Activated CD4-positive, alpha-beta T cell treated with anti-CD3 and anti-CD28 coated beads for 4 hours (primary cell): ENCODE data around the gene ZNF507.
"Not testable (repeated sequence)": the region's sequence is repeated elsewhere in the genome, so short reads cannot be mapped to it uniquely, and the experiment has no call there.

Experiments
- DNase-seq, 2 donors: peaks; one replicate each; pipeline ENCODE4 v3.0.0-alpha.2; 2020

Gene ZNF507

DNA sequence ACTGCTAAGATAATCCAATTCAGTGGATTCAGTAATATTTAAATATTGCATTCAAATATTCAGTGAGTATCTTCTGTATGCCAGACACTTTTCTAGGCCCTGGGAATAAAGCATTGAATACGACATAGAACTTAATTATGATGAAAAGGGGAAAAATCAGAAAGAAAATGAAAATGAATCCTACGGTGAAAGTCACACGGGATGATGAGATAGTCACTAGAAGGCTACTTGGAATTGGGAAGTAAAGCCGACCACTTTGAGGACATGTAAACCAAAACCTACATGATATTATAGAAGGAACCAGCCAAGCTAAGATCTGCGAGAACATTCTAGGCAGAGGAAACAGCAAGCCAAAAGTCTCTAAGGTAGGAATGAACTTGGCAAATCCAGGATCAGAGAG lies 70.3 kb downstream of the ZNF507 start:
- DNase-seq, result no peak

DNA sequence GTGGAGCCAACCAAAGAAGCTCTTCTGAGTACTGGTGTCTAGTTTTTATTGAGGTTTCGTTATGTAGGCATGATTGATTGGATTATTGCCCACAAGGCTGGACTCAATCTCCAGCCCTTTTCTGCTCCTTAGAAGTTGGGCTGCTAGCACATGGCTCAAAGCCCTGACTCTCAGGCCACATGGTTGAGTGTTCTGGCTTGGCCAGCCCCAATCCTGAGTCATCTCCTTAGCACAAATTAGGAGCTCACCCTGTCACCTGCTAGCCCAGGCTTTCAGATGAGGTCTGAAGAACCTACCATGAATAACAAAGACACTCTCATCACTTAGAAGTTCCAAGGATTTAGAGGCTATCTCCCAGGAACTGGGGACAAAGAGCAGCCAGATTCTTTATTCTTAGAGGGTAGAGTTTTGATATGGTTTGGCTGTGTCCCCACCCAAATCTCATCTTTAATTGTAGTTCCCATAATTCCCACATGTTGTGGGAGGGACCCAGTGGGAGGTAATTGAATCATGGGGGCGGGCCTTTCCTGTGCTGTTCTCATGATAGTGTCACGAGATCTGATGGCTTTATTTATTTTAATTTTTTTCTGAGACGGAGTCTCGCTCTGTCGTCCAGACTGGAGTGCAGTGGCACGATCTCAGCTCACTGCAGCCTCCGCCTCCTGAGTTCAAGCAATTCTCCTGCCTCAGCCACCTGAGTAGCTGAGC lies 71.5 kb downstream of the ZNF507 start:
- DNase-seq, result no peak

DNA sequence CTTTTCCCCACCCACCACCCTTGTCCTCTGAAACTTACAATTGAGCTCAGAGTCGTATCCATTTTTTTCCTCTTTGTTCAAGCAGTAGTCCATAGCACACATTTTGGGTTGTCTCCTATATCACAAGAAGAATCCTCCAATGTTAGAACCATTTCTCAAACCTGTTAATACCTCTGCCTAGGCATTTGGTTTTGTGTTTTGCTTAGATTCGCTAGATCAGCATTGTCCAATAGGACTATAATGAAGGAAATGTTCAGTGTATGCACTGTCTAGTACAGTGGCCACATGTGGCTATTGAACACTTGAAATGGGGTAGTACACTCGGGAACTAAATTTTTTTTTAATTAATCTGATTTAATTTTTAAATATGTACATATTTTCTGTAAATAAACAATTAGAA lies 72.7 kb downstream of the ZNF507 start:
- DNase-seq, result no peak

DNA sequence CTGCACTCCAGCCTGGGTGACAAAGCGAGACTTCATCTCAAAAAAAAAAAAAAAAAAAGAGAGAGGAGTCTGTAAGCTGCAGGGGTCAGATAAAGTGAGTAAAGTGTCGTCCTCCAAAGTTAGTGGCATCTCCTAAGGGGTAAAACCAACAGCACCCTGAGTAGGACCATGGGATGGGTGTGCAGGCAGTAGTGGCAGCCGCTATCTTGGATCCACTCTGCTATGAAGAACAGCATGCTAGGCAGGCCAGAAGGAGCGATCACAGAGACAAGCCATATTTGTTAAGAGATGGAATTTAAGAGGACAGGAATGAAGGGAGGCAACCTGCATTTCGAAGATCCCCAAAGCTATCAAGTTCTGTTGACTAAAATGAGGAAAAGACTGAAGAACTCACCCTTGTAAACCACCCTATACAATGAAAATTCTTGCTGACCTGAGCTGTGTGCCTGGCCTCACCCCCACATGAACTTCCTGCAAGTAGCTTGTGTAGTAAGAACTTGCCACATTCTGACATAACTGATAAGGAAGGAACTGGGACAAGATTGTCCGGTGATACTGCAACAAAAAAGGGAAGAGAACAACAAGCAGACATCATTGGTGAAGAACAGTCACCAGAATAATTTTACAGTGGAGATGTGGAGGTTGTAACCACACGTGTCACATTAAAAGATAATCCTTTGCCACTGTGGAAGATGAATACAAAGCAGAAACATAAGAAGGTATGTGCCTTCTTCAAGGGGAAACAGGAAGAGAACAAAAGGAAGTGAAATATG lies 76.4 kb downstream of the ZNF507 start:
- no peak for DNase-seq

DNA sequence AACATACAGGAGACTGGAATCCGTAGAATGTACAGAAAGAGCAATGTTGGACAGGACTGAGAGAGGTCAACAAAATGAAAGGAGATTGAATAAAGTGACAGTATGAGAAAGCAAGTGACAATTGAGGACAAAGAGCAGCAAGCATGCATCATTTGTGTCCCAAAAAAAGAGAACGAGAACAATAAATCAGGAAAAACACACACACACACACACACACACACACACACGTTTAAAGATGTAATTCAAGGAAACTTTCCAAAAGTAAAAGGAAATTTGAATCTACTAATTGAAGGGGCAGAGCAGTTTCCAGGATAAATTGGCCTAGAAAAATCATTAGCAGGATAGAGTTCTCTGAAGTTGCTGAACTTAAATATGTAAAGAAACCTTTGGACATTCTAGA lies 77.0 kb downstream of the ZNF507 start:
- DNase-seq, result no peak

DNA sequence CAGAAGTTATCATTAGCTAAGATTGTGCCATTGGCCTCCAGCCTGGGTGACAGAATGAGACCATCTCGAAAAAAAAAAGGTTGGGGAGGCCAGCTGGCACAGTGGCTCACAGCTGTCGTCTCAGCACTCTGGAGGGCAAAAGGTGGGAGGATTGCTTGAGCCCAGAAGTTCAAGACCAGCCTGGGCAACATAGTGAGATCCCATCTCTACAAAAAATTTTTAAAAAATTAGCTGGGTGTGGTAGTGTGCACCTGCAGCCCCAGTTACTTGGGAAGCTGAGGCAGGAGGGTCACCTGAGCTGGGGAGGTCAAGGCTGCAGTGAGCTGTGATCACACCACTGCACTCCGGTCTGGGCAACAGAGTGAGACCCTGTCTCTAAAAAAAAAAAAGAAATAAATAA lies 78.5 kb downstream of the ZNF507 start:
- DNase-seq, result not testable (repeated sequence)

DNA sequence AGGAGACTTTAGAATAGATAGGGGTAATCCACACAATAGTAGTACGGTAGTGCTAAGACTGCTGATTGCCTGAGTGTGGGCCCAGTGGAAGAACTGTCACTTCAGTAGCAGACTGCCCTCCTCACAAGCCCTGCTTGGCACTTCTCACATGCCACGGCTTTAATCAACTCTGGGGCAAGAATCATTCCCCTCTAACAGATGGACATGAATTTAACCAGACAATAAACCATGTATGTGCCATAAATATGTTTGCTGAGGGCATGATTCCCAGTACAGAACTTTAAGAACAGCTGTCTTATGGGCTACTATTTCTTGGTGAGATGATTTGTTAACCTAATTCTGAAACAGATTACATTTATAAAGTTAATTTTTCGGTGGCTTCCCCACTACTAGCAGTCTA lies 82.1 kb downstream of the ZNF507 start:
- DNase-seq, result no peak

DNA sequence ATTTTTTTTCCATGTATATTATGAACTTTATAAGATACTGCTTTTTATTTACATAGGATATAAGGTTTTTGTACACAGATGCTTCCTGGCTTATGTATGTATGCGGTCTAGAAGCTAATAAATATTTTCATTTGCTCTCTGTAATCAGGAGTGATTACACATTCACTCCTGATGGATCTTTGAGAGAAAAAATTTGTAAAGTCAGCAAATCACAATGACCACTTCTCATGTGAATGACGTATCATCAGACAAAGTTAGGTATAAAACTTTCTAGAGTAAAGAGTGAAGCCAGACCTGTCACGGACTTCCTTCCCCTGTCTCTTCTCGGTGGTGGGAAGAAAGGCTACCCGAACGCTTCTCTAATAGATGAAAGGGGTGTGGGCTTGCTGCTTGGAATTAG lies 91.3 kb downstream of the ZNF507 start:
- DNase-seq, result no peak

DNA sequence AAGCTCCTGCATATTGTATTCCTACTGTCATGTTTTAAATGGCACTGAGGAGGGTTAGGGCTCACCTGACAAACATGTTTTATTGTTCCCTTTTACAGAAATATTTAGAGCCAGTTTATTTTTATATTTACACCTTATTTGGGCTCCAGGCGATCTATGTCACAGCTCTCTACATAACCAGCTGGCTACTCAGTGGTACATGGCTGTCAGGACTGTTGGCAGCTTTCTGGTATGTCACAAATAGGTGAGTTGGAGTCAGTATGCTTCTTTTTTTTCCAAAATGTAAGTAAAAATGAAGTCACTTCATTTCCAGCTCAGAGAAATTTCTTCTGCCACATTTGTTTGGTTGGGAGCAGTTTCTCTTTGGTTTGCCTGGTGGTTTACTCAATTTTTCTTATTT lies 91.7 kb downstream of the ZNF507 start:
- no peak for DNase-seq
